ENCODE results near the gene RAPGEF1.

GRCh38 chr9:131657456-131657855 is 82.4 kb downstream of the RAPGEF1 start:
- TF ChIP-seq POLR2A (IDR thresholded peaks at IDR 0.05; ENCODE audit: extremely low read depth, insufficient read length): no peak
- TF ChIP-seq CTCF (IDR thresholded peaks at IDR 0.05; ENCODE audit: low read depth, low read length): no peak
- TF ChIP-seq MYC (IDR thresholded peaks at IDR 0.05; ENCODE audit: low read depth, low read length): no peak
- no peak for TF ChIP-seq MAX (IDR thresholded peaks at IDR 0.05; ENCODE audit: low read depth, low read length)
